Ramos (cell line): ENCODE measurements around the gene ITM2A.

Source experiments
- in situ Hi-C: fragments of 300-500 bp; cut with MboI; formaldehyde crosslinking; loops from one replicate; pipeline ENCODE4 v1.14.3; 2022; ENCODE audit warnings: low sequenced_read_pairs; ENCODE audit not compliant: unreplicated experiment

ITM2A gene

DNA sequence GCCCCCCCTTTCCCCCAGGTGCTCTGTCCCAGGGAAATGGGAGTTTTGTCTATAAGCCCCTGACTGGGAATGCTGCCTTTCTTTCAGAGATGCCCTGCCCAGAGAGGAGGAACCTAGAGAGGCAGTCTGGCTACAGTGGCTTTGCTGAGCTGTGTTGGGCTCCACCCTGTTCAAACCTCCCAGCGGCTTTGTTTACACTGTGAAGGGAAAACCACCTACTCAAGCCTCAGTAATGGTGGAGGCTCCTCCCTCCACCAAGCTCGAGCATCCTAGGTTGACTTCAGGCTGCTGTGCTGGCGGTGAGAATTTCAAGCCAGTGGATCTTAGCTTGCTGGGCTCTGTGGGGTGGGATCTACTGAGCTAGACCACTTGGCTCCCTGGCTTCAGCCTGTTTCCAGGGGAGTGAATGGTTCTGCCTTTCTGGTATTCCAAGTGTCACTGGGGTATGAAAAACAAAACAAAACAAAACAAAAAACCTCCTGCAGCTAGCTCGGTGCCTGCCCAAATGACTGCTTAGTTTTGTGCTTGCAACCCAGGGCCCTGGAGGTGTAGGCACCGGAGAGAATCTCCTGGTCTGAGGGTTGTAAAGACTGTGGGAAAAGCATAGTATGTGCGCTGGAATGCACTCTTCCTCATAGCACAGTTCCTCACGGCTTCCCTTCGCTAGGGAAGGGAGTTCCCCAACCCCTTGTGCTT, 41.7 kb downstream of the ITM2A start:
- in situ Hi-C loops: no loop called here
